HG03025 (cell line): ENCODE results near the gene CTBP2.

Experiments used
- ATAC-seq: cut with Tn5 transposase; IDR thresholded peaks from one replicate; pipeline ENCODE4 v1.9.1; 2021; ENCODE audit warnings: mild to moderate bottlenecking, moderate library complexity; ENCODE audit not compliant: unreplicated experiment, low FRiP score

CTBP2 gene

DNA sequence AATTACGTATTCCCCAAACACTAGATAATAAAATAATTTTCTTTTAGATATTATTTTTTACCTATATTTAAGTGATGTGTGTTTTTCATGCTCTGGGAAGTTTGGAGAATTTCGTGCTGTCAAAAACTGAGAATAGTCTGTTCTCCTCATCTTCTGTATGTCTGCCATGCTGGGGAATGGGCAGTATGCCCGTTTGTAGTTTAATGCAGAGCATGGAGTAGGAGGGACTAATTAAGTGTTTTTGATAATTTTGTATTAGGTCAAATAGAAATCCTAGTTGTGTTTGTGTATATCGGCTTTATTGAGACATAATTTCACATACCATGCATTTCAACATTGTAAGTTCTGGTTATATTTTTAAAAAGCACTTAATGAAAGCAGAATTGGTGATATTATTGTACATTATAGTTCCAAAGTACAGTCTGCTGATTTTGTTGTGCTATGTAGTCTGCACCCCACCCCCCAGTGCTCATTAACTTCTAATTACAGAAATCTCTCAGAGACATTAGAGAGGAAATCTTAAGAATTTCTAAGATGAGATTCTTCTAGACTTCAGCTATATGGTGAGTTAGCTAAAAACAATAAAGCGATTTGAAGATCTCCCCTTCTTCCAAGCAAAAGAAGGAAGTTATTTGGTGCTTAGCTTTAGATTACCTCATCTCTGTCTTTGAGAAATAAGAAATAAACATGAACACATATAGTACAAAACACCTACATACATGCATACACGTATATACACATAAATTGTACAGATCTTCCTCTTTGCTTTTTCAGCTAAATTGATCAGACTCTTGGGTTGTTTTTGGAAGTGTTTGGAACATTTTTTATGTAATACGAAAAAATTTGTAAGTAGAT is 196.3 kb downstream of the CTBP2 start:
- no peak for ATAC-seq

DNA sequence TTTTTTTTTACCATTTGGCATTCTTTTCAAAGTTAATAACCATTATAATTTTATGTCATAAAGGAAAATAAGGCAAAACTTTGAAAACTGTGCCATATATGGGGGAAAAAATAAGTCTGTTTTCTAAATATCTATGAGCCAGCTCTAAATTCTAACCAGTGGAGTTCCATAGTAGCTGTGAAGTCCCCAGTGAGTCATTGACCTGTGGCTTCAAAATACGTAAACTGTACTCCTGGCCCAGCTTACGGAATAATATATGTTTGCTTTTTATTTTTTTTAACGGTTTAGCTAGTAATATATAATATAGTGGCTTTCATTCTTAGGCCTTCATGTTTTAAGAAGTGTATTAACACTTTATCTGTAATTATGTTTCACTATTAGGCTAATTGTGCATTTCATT is 197.9 kb downstream of the CTBP2 start:
- no peak for ATAC-seq

DNA sequence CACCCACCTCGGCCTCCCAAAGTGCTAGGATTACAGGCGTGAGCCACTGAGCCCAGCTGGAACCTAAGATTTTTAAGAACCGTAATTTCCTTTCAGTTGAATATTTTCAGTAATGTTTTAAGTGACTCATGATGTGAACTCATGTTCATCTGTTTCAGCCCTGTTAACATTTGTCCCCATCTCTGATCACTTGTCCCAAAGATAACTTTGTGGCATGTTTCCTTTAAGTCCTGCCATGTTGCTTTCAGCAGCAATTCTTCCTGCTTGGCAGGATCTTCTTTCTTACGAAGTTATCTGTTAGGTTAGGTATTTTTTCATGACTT is 199.2 kb downstream of the CTBP2 start:
- ATAC-seq = no peak

DNA sequence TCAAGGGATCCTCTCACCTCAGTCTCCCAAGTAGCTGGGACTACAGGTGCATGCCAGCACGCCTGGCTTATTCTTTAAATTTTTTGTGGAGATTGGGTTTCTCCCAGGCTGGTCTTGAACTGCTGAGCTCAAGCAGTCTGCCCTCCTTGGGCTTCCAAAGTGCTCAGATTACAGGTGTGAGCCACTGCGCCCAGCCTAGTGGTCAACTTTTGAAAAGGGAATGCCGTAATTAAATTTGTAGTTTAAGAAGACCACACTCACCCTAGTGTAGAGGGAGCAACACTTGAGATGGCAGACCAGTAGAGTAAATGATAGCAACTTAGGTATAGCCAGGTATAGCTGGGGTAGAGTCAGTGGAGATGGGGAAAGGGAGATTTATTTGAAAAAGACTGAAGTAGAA is 200.8 kb downstream of the CTBP2 start:
- ATAC-seq = no peak

DNA sequence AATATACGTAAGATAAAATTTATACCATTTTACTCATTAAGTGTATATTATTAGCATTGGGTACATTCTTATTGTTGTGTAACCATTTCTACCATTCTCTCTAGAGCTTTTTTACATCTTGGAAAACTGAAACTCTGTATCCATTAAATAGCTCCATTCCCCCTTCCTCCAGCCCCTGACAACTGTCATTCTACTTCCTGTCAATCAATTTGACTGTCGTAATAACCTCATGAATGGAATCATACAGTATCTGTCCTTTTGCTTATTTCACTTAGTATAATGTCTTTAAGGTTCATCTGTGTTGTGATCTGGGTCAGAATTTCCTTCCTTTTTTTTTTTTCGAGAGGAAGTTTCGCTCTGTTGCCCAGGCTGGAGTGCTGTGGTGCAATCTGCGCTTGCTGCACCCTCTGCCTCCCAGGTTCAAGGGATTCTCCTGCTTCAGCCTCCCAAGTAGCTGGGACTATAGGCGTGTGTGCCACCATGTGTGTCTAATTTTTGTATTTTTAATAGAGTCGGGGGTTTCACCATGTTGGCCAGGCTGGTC is 202.9 kb downstream of the CTBP2 start:
- no peak for ATAC-seq

DNA sequence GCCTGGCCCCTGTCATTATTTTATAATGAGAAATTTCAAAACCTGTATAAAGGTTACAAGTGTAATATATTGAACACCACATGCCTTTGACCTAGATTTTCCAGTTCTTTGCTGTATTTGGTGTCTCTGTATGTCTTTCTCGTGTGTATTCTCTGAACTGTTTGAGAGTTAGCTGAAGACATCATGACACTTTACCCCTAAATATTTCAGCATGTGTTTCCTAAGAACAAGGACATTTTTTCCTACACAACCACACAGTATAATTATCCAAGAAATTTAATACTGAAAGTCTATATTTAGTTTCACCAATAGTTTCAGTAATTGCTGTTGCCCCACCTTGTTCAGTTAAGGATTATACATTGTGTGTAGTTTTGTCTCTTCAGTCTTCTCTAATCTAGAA is 203.6 kb downstream of the CTBP2 start:
- ATAC-seq = no peak

DNA sequence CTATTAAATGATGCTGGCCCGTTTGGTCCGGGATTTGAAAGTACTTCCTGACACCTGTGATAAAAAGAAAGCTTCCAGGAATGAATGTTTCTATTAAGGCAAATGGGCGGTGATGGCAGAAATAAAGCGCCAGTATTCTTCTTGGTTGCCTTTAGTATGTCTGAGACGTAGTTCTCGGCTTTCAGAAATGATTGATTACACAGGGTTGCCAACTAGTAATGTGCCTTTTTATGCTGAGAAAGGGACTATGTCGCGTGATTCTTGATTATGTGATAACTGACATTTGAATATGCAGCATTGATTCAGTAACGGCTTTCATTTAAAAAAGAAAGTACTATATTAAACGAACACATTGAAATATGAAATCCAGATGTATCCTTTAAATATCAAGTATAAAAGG is 204.5 kb downstream of the CTBP2 start:
- ATAC-seq = no peak

DNA sequence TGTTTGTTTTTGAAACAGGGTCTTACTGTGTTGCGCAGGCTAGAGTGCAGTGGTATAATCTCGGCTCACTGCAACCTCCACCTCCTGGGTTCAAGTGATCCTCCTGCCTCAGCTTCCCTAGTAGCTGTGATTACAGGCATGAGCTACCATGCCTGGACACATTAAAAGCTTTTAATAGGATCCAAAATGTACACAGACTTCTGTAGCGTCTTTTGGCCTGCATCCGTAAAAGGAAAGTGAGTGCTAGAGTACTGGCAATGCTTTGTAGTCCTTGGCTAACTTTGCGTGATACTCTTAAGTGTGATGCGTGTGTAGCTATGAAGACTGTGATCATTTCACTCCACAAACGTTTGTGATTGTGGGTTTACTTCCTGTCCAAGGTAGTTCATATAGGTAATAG is 205.1 kb downstream of the CTBP2 start:
- ATAC-seq = no peak

DNA sequence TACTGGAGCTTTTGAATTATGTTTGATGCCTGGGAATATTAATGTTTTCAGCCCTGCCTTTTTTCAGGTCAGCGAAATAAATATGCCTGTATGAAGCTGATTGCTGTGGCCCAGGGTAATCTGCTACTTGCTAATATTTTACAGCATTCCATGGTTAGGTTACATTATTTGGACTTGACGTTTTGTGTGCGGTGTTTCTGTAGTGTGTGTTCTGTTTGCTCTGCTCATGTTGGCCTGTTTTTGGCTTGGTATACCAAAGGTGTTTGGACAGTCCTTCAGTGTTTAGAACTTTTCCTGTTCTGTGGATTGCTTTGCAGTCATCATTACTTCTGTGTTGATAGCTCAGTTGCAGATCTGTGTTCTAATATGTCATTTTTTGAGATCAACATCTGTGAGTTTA is 206.9 kb downstream of the CTBP2 start:
- ATAC-seq = no peak

DNA sequence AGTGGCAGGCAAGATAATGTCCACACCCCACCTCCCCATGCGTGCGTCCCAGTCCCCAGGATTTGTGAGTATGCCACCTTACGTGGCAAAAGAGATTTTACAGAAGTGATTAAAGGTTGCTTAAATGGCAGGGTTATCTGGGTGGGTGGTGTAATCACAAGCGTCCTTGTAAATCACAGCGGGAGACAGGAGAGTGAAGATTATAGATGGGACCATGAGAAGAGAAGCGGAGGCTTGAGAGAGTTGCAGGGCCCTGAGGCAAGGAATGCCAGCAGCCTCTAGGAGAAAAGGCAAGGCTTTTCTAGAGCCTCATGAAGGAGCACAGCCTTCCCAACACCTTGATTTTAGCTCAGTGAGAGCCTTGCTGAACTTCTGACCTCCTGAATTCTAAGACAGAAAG is 208.2 kb downstream of the CTBP2 start:
- ATAC-seq = no peak

DNA sequence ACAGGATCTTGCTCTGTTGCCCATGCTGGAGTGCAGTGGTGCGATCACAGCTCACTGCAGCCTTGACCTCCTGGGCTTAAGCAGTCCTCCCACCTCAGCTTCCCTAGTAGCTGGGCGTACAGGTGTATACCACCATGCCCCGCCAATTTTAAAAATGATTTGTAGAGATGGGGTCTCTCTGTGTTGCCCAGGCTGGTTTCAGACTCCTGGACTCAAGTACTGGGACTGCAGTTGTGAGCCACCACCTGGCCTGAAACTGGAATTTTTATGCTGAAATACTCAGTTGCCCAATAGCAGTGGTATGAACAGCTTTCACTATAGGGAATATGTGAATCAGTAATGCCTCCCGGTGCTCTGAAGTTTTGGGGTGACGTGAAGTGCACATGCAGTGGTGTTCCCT is 210.8 kb downstream of the CTBP2 start:
- no peak for ATAC-seq

DNA sequence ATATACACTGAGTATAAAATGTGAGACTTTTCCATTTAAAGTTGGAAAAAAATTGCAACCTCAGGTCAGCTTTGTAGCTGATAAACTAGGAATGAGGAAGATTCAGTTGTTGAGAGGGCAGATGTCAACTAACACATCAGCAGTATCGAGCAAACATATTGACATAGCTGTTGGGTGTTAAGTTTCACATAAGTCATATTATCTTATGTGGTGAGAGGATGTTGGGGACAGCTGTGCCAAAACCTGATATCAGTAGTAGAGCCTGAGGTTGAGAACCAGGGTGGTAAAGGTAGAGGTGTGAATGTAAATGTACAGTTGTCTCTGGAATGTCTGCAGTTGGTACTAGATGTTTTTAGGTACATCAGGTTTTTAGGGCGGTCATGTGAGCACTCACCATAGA is 213.4 kb downstream of the CTBP2 start:
- ATAC-seq = no peak

DNA sequence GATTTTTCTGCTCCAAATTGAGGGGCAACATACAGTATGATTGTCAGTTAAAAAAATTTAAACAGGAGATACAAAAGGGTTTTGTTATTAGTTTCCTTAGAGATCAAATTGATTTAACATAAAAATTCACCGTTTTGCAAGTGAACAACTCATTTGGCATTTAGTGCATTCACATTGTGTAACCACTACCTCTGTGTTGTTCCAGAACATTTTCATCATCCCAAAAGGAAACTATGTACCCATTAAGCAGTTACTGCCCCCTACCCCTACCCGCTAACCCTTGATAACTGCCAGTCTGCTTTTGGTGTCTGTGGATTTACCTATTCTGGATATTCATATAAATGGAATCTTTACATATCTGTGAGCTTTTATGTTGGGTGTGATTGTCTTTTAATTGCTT is 215.4 kb downstream of the CTBP2 start:
- no peak for ATAC-seq

DNA sequence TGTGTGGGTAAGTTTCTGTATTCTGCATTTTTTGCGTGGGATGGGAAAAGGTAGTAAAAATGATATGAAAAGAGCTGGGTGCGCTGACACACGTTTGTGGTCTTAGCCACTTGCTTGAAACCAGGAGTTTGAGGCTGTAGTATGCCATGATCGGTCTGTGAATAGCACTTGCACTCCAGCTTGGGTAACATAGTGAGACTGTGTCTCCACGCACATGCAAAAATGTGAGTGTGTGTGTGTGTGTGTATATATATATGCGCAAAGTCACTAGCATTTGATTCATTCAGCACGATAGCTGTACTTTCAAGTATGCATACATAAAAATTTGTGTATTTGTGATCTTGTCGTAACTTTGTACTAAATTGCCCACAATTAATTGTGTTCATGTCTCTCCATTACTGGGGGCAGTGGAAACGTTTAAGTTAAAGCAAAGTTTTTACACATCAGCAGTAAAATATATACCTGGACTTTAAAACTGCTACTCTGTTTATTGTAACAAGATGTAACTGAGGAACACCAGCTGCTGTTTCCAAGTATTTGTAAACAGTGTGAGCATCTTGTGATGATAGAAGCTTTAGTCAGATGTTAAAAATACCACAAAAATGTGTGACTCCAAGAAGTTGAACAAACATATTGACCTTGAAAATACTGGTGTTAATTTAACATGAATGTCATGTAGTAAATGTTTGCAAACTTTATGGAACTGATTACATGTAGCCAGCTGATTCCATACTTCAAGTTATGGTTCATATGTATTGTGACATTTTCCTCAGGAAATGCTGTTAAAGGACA is 216.9 kb downstream of the CTBP2 start:
- ATAC-seq = no peak

DNA sequence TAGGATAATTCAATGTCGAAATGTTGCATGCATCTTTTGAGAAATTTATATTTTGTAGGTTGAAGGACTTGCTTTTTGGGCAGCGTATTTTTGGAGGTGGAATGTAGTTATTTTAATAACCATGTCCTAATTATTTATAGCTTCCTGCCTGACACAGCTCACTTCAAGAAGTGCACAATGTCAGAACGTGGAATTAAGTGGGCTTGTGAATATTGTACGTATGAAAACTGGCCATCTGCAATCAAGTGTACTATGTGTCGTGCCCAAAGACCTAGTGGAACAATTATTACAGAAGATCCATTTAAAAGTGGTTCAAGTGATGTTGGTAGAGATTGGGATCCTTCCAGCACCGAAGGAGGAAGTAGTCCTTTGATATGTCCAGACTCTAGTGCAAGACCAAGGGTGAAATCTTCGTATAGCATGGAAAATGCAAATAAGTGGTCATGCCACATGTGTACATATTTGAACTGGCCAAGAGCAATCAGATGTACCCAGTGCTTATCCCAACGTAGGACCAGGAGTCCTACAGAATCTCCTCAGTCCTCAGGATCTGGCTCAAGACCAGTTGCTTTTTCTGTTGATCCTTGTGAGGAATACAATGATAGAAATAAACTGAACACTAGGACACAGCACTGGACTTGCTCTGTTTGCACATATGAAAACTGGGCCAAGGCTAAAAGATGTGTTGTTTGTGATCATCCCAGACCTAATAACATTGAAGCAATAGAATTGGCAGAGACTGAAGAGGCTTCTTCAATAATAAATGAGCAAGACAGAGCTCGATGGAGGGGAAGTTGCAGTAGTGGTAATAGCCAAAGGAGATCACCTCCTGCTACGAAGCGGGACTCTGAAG is 217.8 kb downstream of the CTBP2 start:
- no peak for ATAC-seq

DNA sequence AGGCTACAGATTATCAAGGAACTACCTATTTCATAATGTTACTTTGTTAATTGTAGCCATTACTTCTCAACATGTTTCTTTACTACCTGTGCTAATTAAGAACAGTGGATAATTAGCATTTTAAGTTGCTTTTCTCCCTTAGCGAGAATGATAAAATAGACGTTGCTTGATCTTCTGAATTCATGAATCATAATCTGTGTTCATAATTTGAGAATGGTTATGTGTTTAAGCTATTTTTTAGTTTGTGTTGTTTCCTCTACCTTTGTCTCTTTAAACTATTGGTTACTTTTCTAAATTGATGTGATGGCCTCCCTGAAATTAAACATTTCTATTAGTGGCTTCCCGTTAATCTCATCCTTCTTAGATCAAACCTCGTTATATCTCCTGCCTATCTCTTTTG is 218.5 kb downstream of the CTBP2 start, which contains the start of gene ZRANB1:
Gene ZRANB1, plus strand, starts transcription at position 301 of the 400 bp plus-strand sequence. CDS start 371 bp downstream, outside the sequence.
- no peak for ATAC-seq

DNA sequence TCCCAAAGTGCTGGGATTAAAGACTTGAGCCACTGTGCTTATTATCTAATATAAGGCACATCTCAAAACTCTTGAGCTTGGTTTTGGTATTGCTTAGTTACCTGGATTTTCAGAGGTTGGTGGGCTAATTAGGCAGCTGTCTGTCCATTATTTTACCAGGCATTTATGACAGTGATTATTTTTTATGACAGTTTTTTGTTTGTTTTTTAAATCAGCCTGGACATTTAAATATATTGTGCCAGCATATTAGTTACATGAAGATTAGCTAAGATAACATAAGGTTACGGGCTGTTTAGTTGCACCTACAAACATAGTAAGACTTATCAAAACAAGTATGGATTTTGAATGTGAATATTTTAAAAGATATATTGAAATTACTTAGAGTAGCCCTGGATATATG is 221.1 kb downstream of the CTBP2 start:
- ATAC-seq = no peak

DNA sequence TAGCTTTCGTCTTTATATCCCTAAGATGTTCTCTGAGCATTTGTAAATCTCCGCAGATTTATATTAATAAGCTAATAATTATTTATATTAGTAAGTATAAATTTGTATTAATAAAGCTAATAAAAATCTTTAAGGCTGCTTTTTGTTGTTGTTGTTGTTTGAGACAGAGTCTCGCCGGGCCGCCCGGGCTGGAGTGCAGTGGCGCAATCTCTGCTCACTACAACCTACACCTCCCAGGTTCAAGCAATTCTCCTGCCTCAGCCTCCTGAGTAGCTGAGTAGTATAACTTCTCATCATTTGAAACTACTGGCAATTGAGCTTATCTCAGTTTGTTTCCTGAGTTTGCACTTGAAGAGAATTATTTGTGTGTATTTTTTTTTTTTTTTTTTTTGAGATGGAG is 223.6 kb downstream of the CTBP2 start:
- ATAC-seq = no peak

DNA sequence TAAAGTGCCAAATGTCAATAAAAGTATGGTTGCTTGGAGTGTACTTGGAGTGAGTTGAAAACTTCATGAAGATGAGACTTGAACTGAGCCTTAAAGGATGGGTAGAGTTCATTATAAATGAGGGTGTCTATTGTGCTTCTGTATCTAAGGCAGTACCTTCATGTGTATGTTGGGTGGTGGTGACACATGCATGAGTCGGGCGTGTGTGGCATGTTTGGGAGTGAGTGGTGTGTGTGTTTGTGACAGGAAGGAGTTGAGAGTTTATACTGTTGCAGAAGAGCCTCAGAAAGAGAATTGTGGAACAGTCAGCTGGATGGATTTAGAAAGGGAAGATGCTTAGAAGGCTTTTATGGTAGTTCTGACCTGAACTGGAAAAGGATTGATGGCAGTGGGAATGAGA is 224.4 kb downstream of the CTBP2 start:
- no peak for ATAC-seq
